GM19023 (cell line): ENCODE results near the gene TUB.

Experiments used
- ATAC-seq: cut with Tn5 transposase; IDR thresholded peaks from one replicate; pipeline ENCODE4 v1.9.1; 2021; ENCODE audit warnings: mild to moderate bottlenecking, moderate library complexity; ENCODE audit not compliant: unreplicated experiment

TUB gene

GRCh38 chr11:8043756-8044155 lies 37.3 kb upstream of the TUB start:
- ATAC-seq, result no peak

- no peak for ATAC-seq
These were observed 35.2 kb upstream of the TUB start for GRCh38 chr11:8045839-8046238.

GRCh38 chr11:8047382-8047781 lies 33.6 kb upstream of the TUB start:
- ATAC-seq, result no peak

- ATAC-seq, result no peak
These were observed 31.9 kb upstream of the TUB start for GRCh38 chr11:8049084-8049483.

- ATAC-seq, result no peak
These were observed 25.7 kb upstream of the TUB start for GRCh38 chr11:8055091-8055835.

GRCh38 chr11:8055836-8056526 lies 25.0 kb upstream of the TUB start:
- ATAC-seq, result no peak

- ATAC-seq, result no peak
These were observed 24.1 kb upstream of the TUB start for GRCh38 chr11:8056810-8057463.

GRCh38 chr11:8058216-8058615 lies 22.8 kb upstream of the TUB start:
- no peak for ATAC-seq

- no peak for ATAC-seq
These were observed 22.0 kb upstream of the TUB start for GRCh38 chr11:8059030-8059429.

- no peak for ATAC-seq
These were observed 21.4 kb upstream of the TUB start for GRCh38 chr11:8059571-8060011.

GRCh38 chr11:8060146-8060719 lies 20.8 kb upstream of the TUB start:
- no peak for ATAC-seq

GRCh38 chr11:8060801-8061554 lies 20.0 kb upstream of the TUB start:
- no peak for ATAC-seq

- ATAC-seq, result no peak
These were observed 19.2 kb upstream of the TUB start for GRCh38 chr11:8061555-8062428.

- ATAC-seq, result no peak
These were observed 18.2 kb upstream of the TUB start for GRCh38 chr11:8062781-8063257.

- ATAC-seq, result no peak
These were observed 17.7 kb upstream of the TUB start for GRCh38 chr11:8063324-8063723.

- no peak for ATAC-seq
These were observed 16.0 kb upstream of the TUB start for GRCh38 chr11:8065031-8065430.

GRCh38 chr11:8066036-8066910 lies 14.7 kb upstream of the TUB start:
- ATAC-seq, result no peak

- ATAC-seq, result no peak
These were observed 14.0 kb upstream of the TUB start for GRCh38 chr11:8066911-8067455.

GRCh38 chr11:8067567-8067928 lies 13.5 kb upstream of the TUB start:
- ATAC-seq, result no peak
